Embryonic facial prominence (tissue), 1 donor: ENCODE measurements around the gene C2CD3.
A peak's percentile ranks its signal among the peaks of the same experiment; 100 is the strongest.
"Not testable (repeated sequence)": the region's sequence is repeated elsewhere in the genome, so short reads cannot be mapped to it uniquely, and the experiment has no call there.

Experiments used
- DNase-seq: peaks from one replicate; pipeline ENCODE4 v3.0.0-alpha.2; 2016; ENCODE audit errors: extremely low spot score

C2CD3 gene

DNA sequence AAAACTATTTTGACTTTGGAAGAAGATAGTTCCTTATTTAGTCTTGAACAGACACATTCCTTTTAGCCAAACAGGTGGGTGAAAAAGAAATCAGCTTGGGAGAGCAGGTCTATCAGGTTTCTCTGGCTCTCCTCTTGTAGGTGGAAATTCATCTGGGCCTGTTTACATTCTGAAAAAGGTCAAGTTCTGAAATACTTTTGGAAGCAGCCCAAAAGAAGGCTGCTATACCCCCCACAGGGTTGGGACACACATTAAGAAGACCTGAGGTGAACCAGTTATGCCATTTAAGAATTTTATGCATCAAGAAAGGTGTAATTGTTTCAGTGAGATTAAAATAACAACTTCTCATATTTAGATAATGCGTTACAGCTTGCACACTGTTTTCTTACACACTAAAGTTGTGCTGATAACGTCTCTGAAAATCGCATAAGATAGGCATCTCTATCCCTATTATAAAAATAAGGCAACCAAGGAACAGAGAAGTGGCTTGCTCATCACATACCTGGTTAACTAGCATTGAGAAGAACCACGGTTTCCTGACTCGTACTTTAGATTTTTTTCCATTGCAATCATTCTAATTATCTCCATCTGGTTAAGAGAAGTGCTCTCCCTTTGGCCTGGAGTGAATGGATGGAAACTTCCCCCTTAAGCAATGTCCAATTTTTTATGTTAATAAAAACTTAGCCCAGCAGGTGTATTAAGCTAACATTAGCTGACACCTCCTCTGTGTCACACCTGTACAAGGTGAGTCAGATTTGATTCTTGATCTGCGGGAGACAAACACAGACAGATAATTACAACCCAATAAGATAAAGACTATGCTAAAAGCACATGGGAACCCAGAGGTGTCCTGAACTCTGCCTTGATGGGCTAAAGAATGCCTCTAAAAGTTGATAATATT is 101.4 kb downstream of the C2CD3 start:
- peak; percentile 22 for DNase-seq

GRCh38 chr11:74066663-74067062 is 104.1 kb downstream of the C2CD3 start:
- not testable (repeated sequence) for DNase-seq

DNA sequence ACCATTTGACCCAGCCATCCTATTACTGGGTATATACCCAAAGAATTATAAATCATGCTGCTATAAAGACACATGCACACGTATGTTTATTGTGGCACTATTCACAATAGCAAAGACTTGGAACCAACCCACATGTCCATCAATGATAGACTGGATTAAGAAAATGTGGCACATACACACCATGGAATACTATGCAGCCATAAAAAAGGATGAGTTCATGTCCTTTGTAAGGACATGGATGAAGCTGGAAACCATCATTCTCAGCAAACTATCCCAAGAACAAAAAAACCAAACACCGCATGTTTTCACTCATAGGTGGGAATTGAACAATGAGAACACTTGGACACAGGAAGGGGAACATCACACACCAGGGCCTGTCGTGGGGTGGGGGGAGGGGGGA is 105.3 kb downstream of the C2CD3 start:
- not testable (repeated sequence) for DNase-seq

- DNase-seq: not testable (repeated sequence)
These were observed 107.2 kb downstream of the C2CD3 start for GRCh38 chr11:74063628-74064027.

DNA sequence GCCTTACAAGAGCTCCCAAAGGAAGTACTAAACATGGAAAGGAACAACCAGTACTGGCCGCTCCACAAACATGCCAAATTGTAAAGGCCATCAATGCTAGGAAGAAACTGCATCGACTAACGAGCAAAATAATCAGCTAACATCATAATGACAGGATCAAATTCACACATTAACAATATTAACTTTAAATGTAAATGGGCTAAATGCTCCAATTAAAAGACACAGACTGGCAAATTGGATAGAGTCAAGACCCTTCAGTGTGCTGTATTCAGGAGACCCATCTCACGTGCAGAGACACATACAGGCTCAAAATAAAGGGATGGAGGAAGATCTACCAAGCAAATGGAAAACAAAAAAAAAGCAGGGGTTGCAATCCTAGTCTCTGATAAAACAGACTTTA is 109.2 kb downstream of the C2CD3 start:
- DNase-seq: not testable (repeated sequence)

DNA sequence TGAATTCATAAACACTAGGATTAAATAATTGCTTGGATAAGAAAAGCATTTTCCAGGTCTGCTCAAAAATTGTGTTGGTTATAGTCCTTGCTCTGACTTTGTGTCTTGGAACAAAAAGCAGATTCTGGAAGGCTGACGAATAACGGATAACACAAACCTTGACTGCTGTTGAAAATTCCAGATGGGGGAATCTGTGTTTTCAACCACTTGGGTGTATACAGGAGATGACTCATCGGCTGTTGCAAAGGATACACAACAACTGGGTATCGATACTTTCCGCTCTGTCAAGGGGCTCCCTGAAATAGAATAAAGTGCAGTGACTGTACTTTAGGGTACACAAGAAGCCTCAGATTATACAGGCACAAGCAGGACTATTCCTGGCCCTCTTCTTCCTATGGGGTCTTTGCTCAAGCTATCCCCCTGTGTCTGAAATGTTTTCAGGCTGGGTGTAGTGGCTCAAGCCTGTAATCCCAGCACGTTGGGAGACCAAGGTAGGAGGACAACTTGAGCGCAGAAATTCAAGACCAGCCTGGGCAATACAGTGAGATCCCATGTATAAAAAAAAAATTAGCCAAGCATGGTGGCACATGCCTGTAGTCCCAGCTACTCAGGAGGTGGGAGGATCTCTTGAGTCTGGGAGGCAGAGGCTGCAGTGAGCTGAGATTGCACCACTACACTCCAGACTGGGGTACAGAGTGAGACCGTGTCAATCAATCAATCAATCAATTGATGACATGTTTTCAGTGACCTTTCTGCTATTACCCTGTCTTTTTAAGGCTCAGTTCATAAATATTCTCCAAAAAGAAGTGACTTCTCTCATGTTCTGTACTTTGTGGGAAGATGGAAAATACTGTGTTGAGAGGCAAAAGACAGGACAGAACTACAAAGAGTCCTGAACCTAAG is 113.3 kb downstream of the C2CD3 start:
- DNase-seq: no peak

DNA sequence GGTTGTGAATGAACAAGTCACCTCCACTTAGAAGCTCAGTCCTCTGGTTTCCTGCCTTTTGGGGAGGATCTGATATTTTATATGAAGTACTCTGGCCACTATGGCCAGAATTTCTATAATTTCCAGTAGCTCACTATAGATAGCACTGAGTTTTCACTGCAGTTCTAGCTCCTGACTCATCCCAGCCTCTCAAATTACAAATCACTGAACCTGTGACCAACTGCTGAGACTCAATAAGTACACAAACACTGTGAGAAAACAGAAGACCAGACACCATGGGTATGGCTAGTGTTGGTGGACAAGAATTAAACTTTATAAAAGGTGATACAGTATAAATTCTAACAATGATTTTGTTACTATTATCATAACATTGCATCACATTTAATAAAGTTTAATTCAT is 114.9 kb downstream of the C2CD3 start:
- no peak for DNase-seq

DNA sequence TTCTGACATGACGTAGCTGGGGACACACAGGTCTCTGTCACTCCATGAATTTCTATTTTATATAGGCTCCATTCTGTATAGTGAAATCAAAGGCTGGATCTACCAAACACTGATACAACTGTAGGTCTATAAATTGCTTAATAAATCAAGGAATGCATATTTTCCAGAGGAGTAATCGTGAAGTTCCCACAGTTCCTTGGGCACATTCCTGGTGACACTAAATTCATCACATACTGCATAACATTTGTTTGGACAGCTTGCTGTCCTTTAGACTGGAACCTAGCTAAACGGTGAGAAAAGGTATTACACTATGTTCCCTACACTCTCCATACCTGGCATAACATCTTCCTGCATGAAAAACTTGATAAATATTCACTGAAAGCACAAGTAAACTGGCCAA is 120.3 kb downstream of the C2CD3 start:
- no peak for DNase-seq

GRCh38 chr11:74048993-74049392 is 121.8 kb downstream of the C2CD3 start:
- no peak for DNase-seq

DNA sequence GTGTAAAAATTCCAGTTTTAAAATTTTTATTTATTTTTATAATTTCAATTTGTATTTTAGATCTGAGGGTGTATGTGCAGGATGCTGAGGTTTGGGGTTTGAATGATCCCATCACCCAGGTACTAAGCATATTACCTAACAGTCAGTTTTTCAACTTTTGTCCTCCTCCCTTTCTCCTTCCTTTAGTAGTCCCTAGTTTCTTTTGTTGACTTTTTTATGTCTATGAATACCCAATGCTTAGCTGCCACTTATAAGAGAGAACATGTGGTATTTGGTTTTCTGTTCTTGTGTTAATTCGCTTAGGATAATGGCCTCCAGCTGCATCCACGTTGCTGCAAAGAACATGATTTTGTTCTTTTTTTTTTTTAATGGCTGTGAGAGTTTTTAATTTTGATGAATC is 126.3 kb downstream of the C2CD3 start:
- DNase-seq: no peak

- no peak for DNase-seq
These were observed 127.4 kb downstream of the C2CD3 start for GRCh38 chr11:74043450-74043849.

DNA sequence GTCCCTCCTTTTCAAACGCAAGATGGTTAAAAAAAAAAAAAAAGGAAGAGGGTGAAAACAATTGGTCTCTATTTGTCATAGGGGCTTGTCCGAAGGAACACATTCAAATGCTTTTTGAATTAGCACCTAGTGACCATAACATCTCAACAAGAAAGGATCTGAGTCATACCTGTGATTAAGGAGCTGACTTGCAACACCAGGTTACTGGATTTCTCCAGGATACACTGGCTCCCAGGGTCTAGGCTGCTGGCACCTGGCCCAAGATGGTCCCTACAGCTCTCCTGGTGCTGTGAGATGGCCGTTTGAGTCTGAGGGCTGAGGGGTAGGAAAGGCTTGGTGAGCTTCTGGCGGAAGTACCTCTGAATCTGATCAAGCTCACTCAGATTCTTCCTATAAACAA is 133.5 kb downstream of the C2CD3 start:
- no peak for DNase-seq

DNA sequence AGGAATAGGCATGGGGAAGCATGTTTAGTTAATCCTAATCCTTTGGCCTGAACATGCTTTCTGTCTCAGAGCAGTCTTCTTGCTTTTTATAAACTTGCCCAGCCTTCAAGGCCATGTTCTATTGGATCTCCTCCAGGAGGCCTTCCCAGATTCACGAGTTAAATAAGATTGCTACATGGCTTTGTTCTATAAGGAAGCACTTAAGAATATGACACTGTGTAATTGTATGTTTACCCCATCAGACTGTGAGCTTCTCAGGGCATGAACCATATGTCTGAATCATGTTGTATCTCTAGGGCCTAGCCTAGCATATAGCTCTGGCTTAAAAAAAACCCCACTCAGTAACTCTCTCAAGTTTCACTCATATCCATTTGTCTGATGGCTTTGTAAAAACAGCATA is 135.5 kb downstream of the C2CD3 start:
- no peak for DNase-seq

DNA sequence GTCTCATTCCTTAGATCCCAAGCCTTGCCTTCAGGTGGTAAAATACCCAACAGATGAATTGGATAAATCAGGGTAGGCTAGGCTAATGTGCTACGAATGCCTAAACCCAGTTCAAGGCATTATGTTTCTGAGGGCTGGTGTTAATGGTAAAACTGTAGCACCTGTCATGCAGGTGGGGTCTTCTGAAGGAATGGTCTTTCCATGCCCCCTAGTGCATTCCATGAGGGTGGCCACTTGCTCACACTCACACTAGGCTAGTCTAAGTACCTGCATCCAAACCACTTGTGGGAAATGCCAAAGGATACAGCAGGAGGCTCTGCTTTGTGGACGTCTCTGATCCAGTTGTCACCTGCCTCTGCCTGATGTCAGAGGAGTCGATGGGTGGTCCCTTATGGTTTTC is 137.8 kb downstream of the C2CD3 start:
- DNase-seq: no peak

DNA sequence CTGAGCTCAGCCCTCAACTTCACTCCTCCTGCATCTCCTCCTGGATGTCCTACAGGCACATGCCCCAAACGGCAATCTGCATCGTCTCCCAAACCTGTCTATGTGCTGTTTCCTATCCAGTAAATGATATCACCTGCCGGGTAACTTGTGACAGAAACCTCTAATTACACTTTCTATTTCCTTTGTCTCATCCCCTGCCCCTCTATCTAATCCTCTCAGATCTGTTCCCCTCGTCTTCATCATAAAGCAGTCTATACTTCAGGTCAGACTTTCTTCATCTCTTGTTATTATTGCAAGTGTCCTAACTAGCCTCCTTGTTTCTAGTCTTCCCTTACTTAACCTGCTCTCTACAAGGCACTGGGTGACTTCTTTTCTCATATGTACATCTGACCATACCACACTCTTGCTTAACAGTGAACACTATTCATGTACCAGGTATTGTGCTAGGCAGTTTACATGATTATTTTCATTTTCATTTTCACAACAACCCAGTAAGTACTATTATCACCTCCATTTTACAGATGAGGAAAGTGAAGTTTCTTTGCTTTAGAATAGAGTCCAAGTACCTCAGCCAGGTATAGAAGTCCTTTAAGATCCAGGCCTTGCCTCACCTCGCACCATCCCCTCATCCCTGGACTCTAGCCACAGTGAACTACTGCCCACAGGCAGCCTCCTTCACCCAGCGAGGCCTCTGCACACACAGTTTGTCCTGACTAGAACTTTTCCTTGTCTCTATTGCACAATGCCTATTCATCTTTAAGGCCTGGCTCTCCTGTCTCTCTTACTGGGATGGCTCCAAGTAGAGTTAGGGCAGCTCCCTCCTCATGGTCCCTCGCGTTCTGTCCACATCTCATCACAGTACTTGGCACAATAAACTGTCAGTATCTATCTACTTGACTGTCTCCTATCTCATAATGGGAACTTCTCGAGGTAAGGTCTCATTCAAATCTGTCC is 139.8 kb downstream of the C2CD3 start:
- no peak for DNase-seq

GRCh38 chr11:74025467-74026166 is 145.2 kb downstream of the C2CD3 start:
- no peak for DNase-seq

- DNase-seq: no peak
These were observed 146.4 kb downstream of the C2CD3 start for GRCh38 chr11:74024261-74025029.

GRCh38 chr11:74023276-74023675 is 147.5 kb downstream of the C2CD3 start:
- no peak for DNase-seq

DNA sequence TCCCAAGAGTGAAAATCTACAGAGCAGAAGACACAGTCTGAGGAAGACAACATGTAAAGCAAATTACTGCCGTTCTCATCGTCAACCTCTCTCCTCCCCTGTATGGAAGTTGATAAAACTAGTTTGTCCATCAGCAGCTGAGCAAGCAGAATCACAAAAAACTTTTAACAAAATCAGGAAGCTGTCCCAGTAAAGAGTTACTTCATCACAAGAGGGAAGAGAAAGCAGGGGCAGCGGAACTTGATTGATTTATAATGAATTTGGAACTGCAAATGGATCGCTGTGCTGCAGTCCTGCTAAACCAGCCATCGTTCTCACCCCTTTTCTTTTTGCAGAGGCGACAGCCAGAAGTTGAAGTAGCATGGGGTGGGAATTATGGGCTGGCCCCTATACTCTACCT is 148.3 kb downstream of the C2CD3 start:
- no peak for DNase-seq

GRCh38 chr11:74021998-74022397 is 148.8 kb downstream of the C2CD3 start:
- no peak for DNase-seq
